ENCODE data around the gene TTN.
"Not testable (repeated sequence)": the region's sequence is repeated elsewhere in the genome, so short reads cannot be mapped to it uniquely, and the experiment has no call there.

Gene TTN

DNA sequence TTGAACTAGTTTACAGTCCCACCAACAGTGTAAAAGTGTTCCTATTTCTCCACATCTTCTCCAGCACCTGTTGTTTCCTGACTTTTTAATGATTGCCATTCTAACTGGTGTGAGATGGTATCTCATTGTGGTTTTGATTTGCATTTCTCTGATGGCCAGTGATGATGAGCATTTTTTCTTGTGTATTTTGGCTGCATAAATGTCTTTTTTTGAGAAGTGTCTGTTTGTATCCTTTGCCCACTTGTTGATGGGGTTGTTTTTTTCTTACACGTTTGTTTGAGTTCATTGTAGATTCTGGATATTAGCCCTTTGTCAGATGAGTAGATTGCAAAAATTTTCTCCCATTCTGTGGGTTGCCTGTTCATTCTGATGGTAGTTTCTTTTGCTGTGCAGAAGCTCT is 281.8 kb downstream of the TTN start:
- not testable (repeated sequence) for DNase-seq

- not testable (repeated sequence) for DNase-seq
Observed at GRCh38 chr2:178525010-178525409, 282.2 kb downstream of the TTN start.

GRCh38 chr2:178523596-178524134 is 283.6 kb downstream of the TTN start:
- no peak for DNase-seq

GRCh38 chr2:178522950-178523595 is 284.1 kb downstream of the TTN start:
- peak; percentile 88 for DNase-seq

DNA sequence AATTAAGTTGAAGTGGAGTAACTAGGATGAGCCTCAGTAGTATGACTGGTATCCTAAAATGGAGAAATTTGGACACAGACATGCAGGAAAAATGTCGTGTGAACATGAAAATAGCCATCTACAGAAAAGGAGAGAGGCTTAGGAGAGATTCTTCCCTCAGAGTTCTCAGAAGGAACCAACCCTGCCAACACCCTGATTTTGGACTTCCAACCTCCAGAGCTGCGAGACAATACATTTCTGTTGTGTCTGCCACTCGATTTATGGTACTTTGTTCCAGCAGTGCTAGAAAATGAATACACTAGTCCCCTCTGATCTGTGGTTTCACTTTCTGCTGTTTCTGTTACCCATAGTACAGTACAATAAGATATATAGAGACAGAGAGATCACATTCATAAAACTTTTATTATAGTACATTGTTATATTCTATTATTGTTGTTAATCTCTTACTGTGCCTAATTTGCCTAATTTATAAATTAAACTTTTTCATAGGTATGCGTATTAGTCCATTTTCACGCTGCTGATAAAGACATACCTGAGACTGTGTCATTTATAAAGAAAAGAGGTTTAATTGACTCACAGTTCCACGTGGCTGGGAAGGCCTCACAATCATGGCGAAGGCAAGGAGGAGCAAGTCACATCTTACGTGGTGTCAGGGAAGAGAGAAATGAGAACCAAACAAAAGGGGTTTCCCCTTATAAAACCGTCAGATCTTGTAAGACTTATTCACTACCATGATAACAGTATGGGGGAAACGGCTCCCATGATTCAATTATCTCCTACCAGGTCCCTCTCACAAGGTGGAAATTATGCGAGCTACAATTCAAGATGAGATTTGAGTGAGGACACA is 285.7 kb downstream of the TTN start:
- DNase-seq = no peak

GRCh38 chr2:178517496-178517895 is 289.7 kb downstream of the TTN start:
- no peak for DNase-seq

DNA sequence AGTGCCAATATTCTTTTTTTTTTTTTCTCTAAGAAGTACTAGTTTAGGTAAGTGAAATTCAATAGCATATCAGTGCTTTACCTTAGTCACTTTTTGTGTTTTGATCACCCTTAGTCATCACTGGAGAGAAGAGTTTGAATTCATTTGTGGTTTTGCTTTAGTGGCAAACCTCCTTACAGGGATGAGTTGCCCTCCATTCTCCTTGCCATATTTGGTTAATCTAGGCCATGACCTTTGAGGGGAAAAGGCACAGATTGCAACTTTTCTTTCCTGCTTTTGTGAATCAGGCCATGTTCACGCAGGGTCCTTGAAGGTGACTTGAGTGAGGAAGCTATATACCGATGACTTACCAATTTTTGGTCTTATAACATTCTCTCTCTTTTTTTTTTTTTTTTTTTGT is 292.6 kb downstream of the TTN start:
- DNase-seq = peak in 1 of 2 donors; percentile 23

DNA sequence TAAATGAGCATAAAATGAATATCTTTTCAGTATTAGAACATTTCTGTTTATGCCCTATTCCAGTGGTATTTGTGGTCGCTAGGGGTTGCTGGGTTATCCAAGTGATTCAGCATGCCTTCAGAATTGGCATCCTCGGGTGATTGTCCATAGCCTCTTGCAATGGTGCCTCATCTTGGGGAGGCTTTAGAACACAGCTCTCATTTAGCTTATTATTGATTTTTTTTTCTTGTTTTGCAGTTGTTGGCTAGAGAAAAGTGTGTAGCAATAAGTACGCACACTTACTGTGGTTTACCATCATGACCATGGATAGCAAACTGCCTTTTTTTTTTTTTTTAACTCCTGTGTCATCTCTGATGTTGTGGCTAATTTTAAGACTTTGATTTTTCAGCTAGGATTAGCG is 293.3 kb downstream of the TTN start:
- DNase-seq = no peak

DNA sequence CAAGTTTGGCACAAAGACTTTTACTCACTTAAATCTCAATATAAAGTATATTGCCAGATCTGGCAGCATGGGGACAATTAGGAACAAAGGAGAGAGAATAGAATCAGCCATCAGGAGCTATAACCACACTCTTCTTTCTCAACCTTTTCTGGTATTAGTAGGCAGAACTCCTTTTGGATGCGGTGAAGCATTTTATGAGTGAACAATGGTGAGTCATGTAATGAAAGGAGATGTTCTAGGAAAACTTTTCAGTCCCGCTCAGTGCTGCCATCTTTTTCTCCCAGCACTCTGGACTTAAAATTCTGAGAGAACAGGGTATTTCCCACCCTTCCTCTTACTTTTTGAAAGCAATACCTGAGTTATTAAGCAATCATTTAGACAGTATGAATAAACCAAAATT is 294.7 kb downstream of the TTN start:
- DNase-seq = no peak

GRCh38 chr2:178510384-178510783 is 296.8 kb downstream of the TTN start:
- no peak for DNase-seq

DNA sequence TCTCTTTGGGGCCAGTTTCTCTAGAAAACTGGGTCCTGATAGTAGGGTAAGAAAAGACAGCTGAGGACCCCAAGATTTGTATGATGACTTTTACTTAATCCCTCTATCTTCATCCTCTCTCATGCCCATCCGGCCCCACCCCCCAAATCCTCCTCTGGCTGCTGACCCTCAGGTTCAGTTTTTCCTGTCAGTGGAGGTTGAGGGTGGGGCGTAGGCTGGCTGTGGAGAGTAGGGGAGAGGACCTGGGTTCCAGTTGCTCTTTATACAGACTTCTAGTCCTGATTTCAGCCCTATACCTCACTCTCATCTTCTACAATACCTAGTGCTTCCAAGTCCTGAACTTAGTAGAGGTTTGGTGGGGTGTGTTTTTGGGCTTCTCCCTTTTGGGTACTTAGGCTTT is 298.6 kb downstream of the TTN start:
- DNase-seq = no peak

DNA sequence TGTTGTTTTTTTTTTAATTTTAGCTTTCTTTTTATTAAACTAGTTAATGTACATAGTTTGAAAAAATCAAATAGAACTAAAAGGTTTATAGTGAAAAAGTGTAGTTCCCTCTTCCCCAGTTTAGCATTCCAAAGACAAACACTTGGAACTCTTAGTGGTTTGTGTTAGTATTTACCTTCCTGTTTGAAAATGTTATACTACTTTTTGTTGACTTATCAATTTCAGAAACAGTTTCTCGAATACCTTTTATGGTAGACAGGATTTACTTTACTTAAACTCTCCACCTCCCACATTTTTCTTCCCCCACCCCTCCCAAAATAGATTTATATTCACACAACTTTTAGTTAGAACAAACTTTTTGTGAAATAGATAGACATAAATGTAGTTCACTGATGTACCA is 300.3 kb downstream of the TTN start:
- no peak for DNase-seq

GRCh38 chr2:178506524-178506923 is 300.7 kb downstream of the TTN start:
- no peak for DNase-seq

DNA sequence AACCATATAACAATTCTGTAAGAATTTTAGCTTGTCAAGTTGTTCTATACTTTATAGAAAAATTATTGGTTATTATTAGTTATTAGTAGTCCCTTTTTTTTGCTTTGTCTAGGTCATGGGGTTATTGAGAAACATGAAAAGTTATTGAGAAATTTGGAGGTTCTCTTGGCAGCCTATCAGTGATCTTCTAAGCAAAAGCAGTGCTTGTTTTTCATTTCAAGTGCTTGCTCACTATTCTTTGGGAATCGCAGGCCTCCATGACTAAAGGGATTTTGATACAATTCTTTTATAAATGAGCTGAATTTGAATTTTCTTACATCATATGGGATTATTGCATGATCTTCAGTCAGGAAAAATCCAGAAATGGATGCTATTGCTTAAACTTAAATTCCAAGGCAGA is 301.1 kb downstream of the TTN start:
- DNase-seq = no peak

- no peak for DNase-seq
Observed at GRCh38 chr2:178502751-178503150, 304.5 kb downstream of the TTN start.

DNA sequence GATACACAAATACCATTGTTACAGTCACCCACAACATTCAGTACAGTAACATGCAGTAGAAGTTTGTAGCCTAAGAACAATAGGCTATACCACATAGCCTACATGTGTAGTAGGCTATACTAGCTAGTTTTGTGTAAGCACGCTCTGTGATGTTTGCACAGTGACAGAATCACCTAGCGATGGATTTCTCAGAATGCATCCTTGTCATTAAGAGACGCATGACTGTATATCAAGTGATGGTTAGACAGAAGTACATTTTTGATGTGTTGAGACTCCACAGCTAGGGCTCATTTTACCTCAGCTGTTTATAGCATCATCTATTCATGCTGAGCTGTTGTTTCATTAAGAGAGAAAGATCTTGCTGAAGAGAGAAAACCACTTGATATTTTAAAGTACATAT is 307.6 kb downstream of the TTN start:
- DNase-seq = no peak

DNA sequence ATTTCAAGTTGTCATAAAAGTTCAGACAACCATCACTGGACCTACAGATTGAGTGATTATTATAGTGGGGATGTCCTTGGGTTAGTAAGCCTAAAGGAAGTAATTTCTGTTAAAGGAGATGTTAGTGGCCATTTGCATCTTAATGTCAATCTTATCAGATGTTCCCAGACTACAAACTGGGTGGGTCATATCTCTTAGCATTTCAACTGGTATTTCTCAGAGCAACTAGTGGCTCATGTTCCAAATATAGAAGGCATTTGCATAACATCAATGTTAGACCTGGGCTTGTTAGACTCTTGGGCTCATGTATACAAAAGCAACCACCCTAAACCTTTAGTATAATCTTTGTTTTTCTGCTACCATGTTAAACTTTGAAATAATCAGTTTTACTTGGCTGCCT is 309.1 kb downstream of the TTN start:
- no peak for DNase-seq

GRCh38 chr2:178496049-178496448 is 311.2 kb downstream of the TTN start:
- no peak for DNase-seq

GRCh38 chr2:178491612-178492011 is 315.6 kb downstream of the TTN start:
- DNase-seq = no peak

DNA sequence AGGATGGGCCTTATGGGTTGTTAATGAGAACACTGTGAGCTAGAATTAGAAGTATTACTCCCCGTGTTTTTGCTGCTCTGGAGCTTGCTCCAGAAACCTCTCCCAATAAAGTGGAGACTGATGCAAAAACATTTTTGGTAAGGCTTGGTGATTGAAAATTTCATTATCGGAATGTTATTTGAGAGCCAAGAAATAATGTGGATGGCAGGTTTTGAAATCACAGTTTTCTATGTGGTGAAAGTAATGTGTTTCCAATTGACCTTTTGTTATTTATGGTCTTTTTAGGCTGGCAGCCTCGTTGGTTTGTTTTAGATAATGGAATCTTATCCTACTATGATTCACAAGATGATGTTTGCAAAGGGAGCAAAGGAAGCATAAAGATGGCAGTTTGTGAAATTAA is 321.9 kb downstream of the TTN start:
- DNase-seq = no peak

GRCh38 chr2:178484245-178485041 is 322.8 kb downstream of the TTN start:
- no peak for DNase-seq

GRCh38 chr2:178482437-178482836 is 324.8 kb downstream of the TTN start:
- no peak for DNase-seq
